Measurements from ENCODE around the gene FOXK1.

FOXK1 gene

GRCh38 chr7:4759211-4759610 is 77.1 kb downstream of the FOXK1 start:
- Histone ChIP-seq H3K36me3 (ENCODE audit: insufficient read depth, low read length) (peaks cover 39% of the 10 kb centered on the region), H3K9me3 (ENCODE audit: insufficient read depth, low read depth, low read length) (no peaks in the 10 kb centered on the region), H3K4me1 (ENCODE audit: insufficient read depth, low read length) (no peaks in the 10 kb centered on the region), H3K4me3 (ENCODE audit: low read length) (no peak overlapping the region), H3K27me3 (ENCODE audit: insufficient read depth, low read length) (no peaks in the 10 kb centered on the region), H3K9ac (ENCODE audit: low read depth, low read length) (no peak overlapping the region), H3K27ac (ENCODE audit: low read depth, low read length) (no peak overlapping the region)
- 98% methylated on average over 40 of the region's 40 CpGs for WGBS

DNA sequence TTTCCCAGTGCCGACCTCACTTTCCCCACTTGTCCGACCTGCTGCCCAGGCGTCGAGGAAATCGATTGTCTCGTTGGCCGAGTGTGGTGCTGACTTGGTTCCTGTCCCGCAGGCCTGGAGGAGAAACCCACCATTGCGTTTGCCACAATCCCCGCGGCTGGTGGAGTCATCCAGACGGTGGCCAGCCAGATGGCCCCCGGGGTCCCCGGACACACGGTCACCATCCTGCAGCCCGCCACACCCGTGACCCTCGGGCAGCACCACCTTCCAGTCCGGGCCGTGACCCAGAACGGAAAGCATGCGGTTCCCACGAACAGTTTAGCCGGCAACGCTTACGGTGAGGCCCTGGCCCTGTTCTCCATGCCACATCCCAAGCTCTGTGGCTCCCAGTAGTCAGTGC is 78.9 kb downstream of the FOXK1 start:
- Histone ChIP-seq H3K4me3 (ENCODE audit: low read length) (no peak overlapping the region), H3K36me3 (ENCODE audit: insufficient read depth, low read length) (peaks cover 27% of the 10 kb centered on the region), H3K27me3 (ENCODE audit: insufficient read depth, low read length) (no peaks in the 10 kb centered on the region), H3K27ac (ENCODE audit: low read depth, low read length) (no peak overlapping the region), H3K4me1 (ENCODE audit: insufficient read depth, low read length) (no peaks in the 10 kb centered on the region), H3K9me3 (ENCODE audit: insufficient read depth, low read depth, low read length) (no peaks in the 10 kb centered on the region), H3K9ac (ENCODE audit: low read depth, low read length) (no peak overlapping the region)
- WGBS = 97% methylated on average over 26 of the region's 26 CpGs

- WGBS = 96% methylated on average over 53 of the region's 54 CpGs
- H3K27ac ChIP-seq (ENCODE audit: low read depth, low read length) = no peak overlapping the region
- H3K4me3 ChIP-seq (ENCODE audit: low read length) = no peak overlapping the region
- H3K9me3 ChIP-seq (ENCODE audit: insufficient read depth, low read depth, low read length) = no peaks in the 10 kb centered on the region
- H3K27me3 ChIP-seq (ENCODE audit: insufficient read depth, low read length) = no peaks in the 10 kb centered on the region
- H3K4me1 ChIP-seq (ENCODE audit: insufficient read depth, low read length) = no peaks in the 10 kb centered on the region
- H3K36me3 ChIP-seq (ENCODE audit: insufficient read depth, low read length) = peaks cover 22% of the 10 kb centered on the region
- no peak overlapping the region for H3K9ac ChIP-seq (ENCODE audit: low read depth, low read length)
Observed at GRCh38 chr7:4762121-4763055, 80.3 kb downstream of the FOXK1 start.

DNA sequence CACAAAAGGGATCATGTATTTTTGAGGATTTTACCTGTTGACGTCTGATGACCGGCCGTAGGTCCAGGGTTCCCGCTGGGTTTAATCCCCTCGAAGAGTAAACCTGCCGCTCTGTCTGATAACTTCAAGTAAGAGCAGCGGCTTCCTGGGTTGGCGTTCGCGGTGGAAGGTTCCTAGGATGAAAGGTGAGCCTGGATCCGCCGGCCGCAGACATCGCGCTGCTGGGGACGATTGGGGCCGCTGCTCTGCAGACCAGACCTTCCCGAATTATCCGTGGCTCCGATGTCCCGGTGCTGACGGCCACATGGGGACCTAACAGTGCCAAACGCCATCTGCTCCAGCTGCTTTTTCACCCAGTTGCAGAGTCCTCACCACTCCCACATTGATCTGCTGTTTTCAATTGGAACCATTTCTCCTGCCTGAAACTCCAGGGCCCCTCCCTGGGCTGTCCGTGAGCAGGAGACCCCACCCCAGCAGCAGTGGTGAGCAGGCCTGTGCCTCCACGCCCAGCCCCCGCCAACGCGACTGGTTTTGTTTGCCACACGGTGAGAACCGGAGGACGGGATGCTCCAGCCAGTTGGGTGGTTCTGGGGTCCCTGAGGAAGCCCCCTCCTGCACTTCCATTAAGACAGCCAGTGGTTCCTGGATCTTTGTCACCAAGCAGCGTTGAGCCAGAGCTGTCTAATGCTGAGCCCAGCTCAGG is 81.1 kb downstream of the FOXK1 start:
- 96% methylated on average over 32 of the region's 32 CpGs for WGBS
- Histone ChIP-seq H3K27me3 (ENCODE audit: insufficient read depth, low read length) (no peaks in the 10 kb centered on the region), H3K27ac (ENCODE audit: low read depth, low read length) (no peak overlapping the region), H3K9ac (ENCODE audit: low read depth, low read length) (no peak overlapping the region), H3K9me3 (ENCODE audit: insufficient read depth, low read depth, low read length) (no peaks in the 10 kb centered on the region), H3K4me1 (ENCODE audit: insufficient read depth, low read length) (no peaks in the 10 kb centered on the region), H3K4me3 (ENCODE audit: low read length) (no peak overlapping the region), H3K36me3 (ENCODE audit: insufficient read depth, low read length) (peaks cover 22% of the 10 kb centered on the region)

- H3K36me3 ChIP-seq (ENCODE audit: insufficient read depth, low read length) = peaks cover 22% of the 10 kb centered on the region
- no peak overlapping the region for H3K9ac ChIP-seq (ENCODE audit: low read depth, low read length)
- no peaks in the 10 kb centered on the region for H3K9me3 ChIP-seq (ENCODE audit: insufficient read depth, low read depth, low read length)
- no peak overlapping the region for H3K4me3 ChIP-seq (ENCODE audit: low read length)
- no peaks in the 10 kb centered on the region for H3K27me3 ChIP-seq (ENCODE audit: insufficient read depth, low read length)
- 97% methylated on average over 21 of the region's 21 CpGs for WGBS
- no peaks in the 10 kb centered on the region for H3K4me1 ChIP-seq (ENCODE audit: insufficient read depth, low read length)
- H3K27ac ChIP-seq (ENCODE audit: low read depth, low read length) = no peak overlapping the region
Observed at GRCh38 chr7:4763794-4764185, 81.7 kb downstream of the FOXK1 start.

GRCh38 chr7:4764402-4765007 is 82.4 kb downstream of the FOXK1 start:
- Histone ChIP-seq H3K36me3 (ENCODE audit: insufficient read depth, low read length) (peaks cover 20% of the 10 kb centered on the region), H3K9ac (ENCODE audit: low read depth, low read length) (no peak overlapping the region)
- 95% methylated on average over 35 of the region's 35 CpGs for WGBS

GRCh38 chr7:4765776-4766490 is 83.8 kb downstream of the FOXK1 start:
- Histone ChIP-seq H3K9ac (ENCODE audit: low read depth, low read length) (no peak overlapping the region), H3K27me3 (ENCODE audit: insufficient read depth, low read length) (no peaks in the 10 kb centered on the region), H3K4me3 (ENCODE audit: low read length) (no peak overlapping the region), H3K27ac (ENCODE audit: low read depth, low read length) (no peak overlapping the region), H3K9me3 (ENCODE audit: insufficient read depth, low read depth, low read length) (no peaks in the 10 kb centered on the region), H3K4me1 (ENCODE audit: insufficient read depth, low read length) (no peaks in the 10 kb centered on the region), H3K36me3 (ENCODE audit: insufficient read depth, low read length) (peaks cover 14% of the 10 kb centered on the region)
- WGBS = 89% methylated on average over 22 of the region's 23 CpGs

More at GRCh38 chr7:4764402-4765007, 82.4 kb downstream of the FOXK1 start:
- Histone ChIP-seq H3K27ac (ENCODE audit: low read depth, low read length) (no peak overlapping the region), H3K4me1 (ENCODE audit: insufficient read depth, low read length) (no peaks in the 10 kb centered on the region), H3K4me3 (ENCODE audit: low read length) (no peak overlapping the region), H3K27me3 (ENCODE audit: insufficient read depth, low read length) (no peaks in the 10 kb centered on the region), H3K9me3 (ENCODE audit: insufficient read depth, low read depth, low read length) (no peaks in the 10 kb centered on the region)

GRCh38 chr7:4766666-4767519 is 84.8 kb downstream of the FOXK1 start:
- H3K4me1 ChIP-seq (ENCODE audit: insufficient read depth, low read length) = no peaks in the 10 kb centered on the region
- 95% methylated on average over 36 of the region's 37 CpGs for WGBS
- H3K27ac ChIP-seq (ENCODE audit: low read depth, low read length) = no peak overlapping the region
- no peaks in the 10 kb centered on the region for H3K9me3 ChIP-seq (ENCODE audit: insufficient read depth, low read depth, low read length)
- no peak overlapping the region for H3K9ac ChIP-seq (ENCODE audit: low read depth, low read length)
- peaks cover 11% of the 10 kb centered on the region for H3K36me3 ChIP-seq (ENCODE audit: insufficient read depth, low read length)
- no peak overlapping the region for H3K4me3 ChIP-seq (ENCODE audit: low read length)
- no peaks in the 10 kb centered on the region for H3K27me3 ChIP-seq (ENCODE audit: insufficient read depth, low read length)

DNA sequence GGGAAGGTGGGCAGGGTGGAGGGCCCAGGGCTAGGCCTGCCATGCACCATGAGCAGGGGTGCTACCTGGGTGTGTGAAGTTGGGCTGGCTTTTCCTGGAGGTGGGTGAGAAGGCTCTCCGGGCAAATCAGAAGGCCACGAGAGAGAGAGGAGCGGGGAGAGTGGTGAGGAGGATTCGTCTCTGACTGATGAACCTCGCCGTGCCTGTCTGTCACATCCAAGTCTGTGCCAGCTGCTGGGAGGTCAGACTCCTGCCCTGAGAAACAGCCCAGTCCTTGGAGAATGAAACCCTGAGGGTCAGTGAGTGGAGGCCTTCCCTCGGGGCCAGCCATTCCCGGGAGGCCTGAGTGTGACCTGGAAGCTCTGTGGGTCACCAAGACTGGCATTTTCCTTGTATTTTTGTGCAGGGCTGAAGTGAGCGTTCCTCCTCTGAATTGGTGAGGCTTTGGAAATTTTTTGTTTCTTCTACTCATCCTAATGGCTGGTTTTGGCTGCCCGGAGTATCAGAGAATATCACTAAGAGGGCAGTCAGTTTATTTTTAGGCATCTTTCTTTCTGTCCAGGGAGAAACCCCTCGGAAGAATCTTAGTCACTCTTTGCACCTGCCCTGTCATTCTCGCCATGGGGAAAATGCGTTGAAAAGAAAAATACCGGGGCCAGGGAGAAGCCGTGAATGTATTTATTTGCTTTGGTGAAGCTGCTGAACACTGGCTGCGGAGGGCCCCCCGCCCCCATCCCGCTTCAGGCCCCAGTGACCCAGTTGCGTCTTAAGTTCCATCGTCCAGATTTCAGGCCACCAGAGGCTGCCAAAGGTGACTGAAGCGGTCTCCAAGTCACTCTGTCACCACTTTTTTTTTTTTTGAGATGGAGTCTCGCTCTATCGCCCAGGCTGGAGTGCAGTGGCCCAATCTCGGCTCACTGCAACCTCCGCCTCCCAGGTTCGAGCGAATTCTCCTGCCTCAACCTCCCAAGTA is 86.8 kb downstream of the FOXK1 start:
- no peaks in the 10 kb centered on the region for H3K9me3 ChIP-seq (ENCODE audit: insufficient read depth, low read depth, low read length)
- no peak overlapping the region for H3K27ac ChIP-seq (ENCODE audit: low read depth, low read length)
- H3K36me3 ChIP-seq (ENCODE audit: insufficient read depth, low read length) = no peaks in the 10 kb centered on the region; the same call in 1 of the 2 replicates
- H3K4me3 ChIP-seq (ENCODE audit: low read length) = no peak overlapping the region
- no peaks in the 10 kb centered on the region for H3K4me1 ChIP-seq (ENCODE audit: insufficient read depth, low read length)
- H3K27me3 ChIP-seq (ENCODE audit: insufficient read depth, low read length) = no peaks in the 10 kb centered on the region
- H3K9ac ChIP-seq (ENCODE audit: low read depth, low read length) = no peak overlapping the region
- 94% methylated on average over 27 of the region's 27 CpGs for WGBS

Measured in HUES64 (cell line).